ENCODE data around the gene ARSK. TPM values are rescaled to one million over a fixed set of nuclear protein-coding genes. Genes with fewer than 3 reads are reported as not detected.

ARSK gene
- total and polyA plus RNA-seq, 2 donors (not counting 1 experiment from before 2014, with no cell fraction given), result 3.7 to 5.1 TPM

- H2AFZ ChIP-seq (ENCODE audit: insufficient read depth, low read depth, low read length, poor library complexity, severe bottlenecking), result no peak overlapping the region
- Mint-ChIP-seq H3K27ac (no peak overlapping the region), H3K4me1 (peaks cover 18% of the 10 kb centered on the region), H3K9me3 (ENCODE audit: insufficient read depth) (no peaks in the 10 kb centered on the region), H3K4me3 (no peak overlapping the region), H3K27me3 (peaks cover 5% of the 10 kb centered on the region)
- TF ChIP-seq EZH2 (IDR thresholded peaks at IDR 0.05; ENCODE audit: borderline replicate concordance, insufficient read depth, low read depth, low read length, poor library complexity, severe bottlenecking), result no peak
- TF ChIP-seq, protein P1, sequence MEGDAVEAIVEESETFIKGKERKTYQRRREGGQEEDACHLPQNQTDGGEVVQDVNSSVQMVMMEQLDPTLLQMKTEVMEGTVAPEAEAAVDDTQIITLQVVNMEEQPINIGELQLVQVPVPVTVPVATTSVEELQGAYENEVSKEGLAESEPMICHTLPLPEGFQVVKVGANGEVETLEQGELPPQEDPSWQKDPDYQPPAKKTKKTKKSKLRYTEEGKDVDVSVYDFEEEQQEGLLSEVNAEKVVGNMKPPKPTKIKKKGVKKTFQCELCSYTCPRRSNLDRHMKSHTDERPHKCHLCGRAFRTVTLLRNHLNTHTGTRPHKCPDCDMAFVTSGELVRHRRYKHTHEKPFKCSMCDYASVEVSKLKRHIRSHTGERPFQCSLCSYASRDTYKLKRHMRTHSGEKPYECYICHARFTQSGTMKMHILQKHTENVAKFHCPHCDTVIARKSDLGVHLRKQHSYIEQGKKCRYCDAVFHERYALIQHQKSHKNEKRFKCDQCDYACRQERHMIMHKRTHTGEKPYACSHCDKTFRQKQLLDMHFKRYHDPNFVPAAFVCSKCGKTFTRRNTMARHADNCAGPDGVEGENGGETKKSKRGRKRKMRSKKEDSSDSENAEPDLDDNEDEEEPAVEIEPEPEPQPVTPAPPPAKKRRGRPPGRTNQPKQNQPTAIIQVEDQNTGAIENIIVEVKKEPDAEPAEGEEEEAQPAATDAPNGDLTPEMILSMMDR (IDR thresholded peaks at IDR 0.05), result no peak
- H3K27me3 ChIP-seq (replicated peaks in 1 of 4; ENCODE audit: control extremely low read depth in 1 of 4, control insufficient read depth in 3 of 4, insufficient read depth in 4 of 4, low read length in 3 of 4), result no peaks in the 10 kb centered on the region
- no peaks in the 10 kb centered on the region for H3K79me2 ChIP-seq (ENCODE audit: control insufficient read depth, insufficient read depth, low read length)
- no peaks in the 10 kb centered on the region for H4K20me1 ChIP-seq (ENCODE audit: control insufficient read depth, insufficient read depth, low read length, poor library complexity, severe bottlenecking)
- ATAC-seq (ENCODE audit: low read depth) (no peak), DNase-seq (no peak)
- H3K9ac ChIP-seq (ENCODE audit: low read length), result no peak overlapping the region
- intact Hi-C loops (cut with micrococcal nuclease), result loop anchor here (5.0 to 10.0 kb wide), 3 partner anchors 694 to 1542 kb away; partner anchors contain the start of gene RIOK2
- H3K4me1 ChIP-seq (ENCODE audit: control insufficient read depth in 2 of 2, insufficient read depth in 2 of 2, low read length in 2 of 2), result peaks cover 14 to 20% of the 10 kb centered on the region in 2 donors
- no peak overlapping the region for H3K4me2 ChIP-seq (replicated peaks; ENCODE audit: low read depth, low read length, poor library complexity, severe bottlenecking)
- no peaks in the 10 kb centered on the region for H3K36me3 ChIP-seq (replicated peaks in 1 of 2; ENCODE audit: control extremely low read depth in 1 of 2, control insufficient read depth in 1 of 2, extremely low read depth in 1 of 2, insufficient read depth in 2 of 2, low read length in 1 of 2)
- peaks cover 0 to 6% (median 0%) of the 10 kb centered on the region in 3 donors for H3K9me3 ChIP-seq (ENCODE audit: control extremely low read depth in 1 of 3, control insufficient read depth in 2 of 3, insufficient read depth in 1 of 3, low read length in 2 of 3)
- ChIA-PET CTCF (interaction anchor here (0.7 to 7.7 kb wide), 9 partner anchors 8 to 959 kb away, joined by 3 to 127 read pairs (median 13); no protein-coding TSS in a partner anchor), POLR2A (no interaction called here)
- 97% methylated on average over 6 of the region's 7 CpGs for whole genome bisulfite sequencing (ENCODE audit: insufficient coverage)
- no peak overlapping the region for H3K4me3 ChIP-seq (ENCODE audit: control extremely low read depth in 1 of 5, extremely low read depth in 1 of 5, insufficient read depth in 1 of 5, low read depth in 2 of 5, low read length in 4 of 5)
- no peak overlapping the region for H3K27ac ChIP-seq (ENCODE audit: low read length in 2 of 2)
Observed at GRCh38 chr5:95643152-95643551, 88.3 kb downstream of the ARSK start.

DNA sequence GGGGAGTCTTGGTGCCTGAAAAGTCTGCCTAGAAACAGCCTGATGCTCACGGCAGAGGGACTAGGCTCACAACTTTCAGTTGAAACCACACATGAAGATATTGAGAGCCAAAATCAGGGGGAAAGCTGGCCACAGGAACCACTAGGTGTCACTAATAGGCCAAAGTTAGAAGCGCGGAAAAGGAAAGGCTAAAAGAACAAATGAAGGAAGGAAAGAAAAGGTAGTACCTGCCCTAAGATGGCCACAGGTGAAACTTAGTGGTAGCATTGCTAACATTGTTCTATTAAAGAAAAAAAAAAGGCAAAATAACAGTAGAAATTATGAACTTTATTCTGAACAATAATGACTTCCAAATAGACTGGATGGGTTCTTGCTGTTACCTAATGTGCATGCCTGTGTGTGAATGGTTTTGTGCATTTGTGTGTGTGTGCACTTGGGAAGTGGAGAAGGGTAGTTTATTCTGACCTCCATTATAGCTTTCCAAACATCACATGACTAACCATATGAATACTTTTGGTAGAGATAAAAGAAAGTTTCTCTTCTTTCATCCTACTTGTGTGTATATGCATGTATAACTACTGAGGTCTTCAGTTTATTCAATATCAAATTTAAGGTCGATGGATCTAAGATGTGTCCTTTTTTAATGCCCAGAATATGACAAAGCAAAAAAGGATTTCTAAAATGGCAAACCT, 89.6 kb downstream of the ARSK start:
- Histone ChIP-seq H3K9ac (ENCODE audit: low read length) (no peak overlapping the region), H3K4me2 (replicated peaks; ENCODE audit: low read depth, low read length, poor library complexity, severe bottlenecking) (peak overlapping the region; percentile 19), H3K27ac (ENCODE audit: low read length in 2 of 2) (peak overlapping the region; percentile 9 to 48), H3K4me3 (ENCODE audit: control extremely low read depth in 1 of 5, extremely low read depth in 1 of 5, insufficient read depth in 1 of 5, low read depth in 2 of 5, low read length in 4 of 5) (no peak overlapping the region), H3K9me3 (ENCODE audit: control extremely low read depth in 1 of 3, control insufficient read depth in 2 of 3, insufficient read depth in 1 of 3, low read length in 2 of 3) (peaks cover 0 to 6% (median 0%) of the 10 kb centered on the region in 3 donors), H3K79me2 (ENCODE audit: control insufficient read depth, insufficient read depth, low read length) (no peaks in the 10 kb centered on the region), H4K20me1 (ENCODE audit: control insufficient read depth, insufficient read depth, low read length, poor library complexity, severe bottlenecking) (no peaks in the 10 kb centered on the region), H2AFZ (ENCODE audit: insufficient read depth, low read depth, low read length, poor library complexity, severe bottlenecking) (peak overlapping the region; percentile 61), H3K4me1 (ENCODE audit: control insufficient read depth in 2 of 2, insufficient read depth in 2 of 2, low read length in 2 of 2) (peaks cover 14 to 20% of the 10 kb centered on the region in 2 donors), H3K36me3 (replicated peaks in 1 of 2; ENCODE audit: control extremely low read depth in 1 of 2, control insufficient read depth in 1 of 2, extremely low read depth in 1 of 2, insufficient read depth in 2 of 2, low read length in 1 of 2) (no peaks in the 10 kb centered on the region), H3K27me3 (replicated peaks in 1 of 4; ENCODE audit: control extremely low read depth in 1 of 4, control insufficient read depth in 3 of 4, insufficient read depth in 4 of 4, low read length in 3 of 4) (no peaks in the 10 kb centered on the region)
- TF ChIP-seq, protein P1 (IDR thresholded peaks at IDR 0.05), result peak; percentile 82
- no peak for TF ChIP-seq EZH2 (IDR thresholded peaks at IDR 0.05; ENCODE audit: borderline replicate concordance, insufficient read depth, low read depth, low read length, poor library complexity, severe bottlenecking)
- WGBS (ENCODE audit: insufficient coverage), result 6% methylated on average over 2 of the region's 4 CpGs
- ChIA-PET POLR2A (interaction anchor here (0.6 kb wide), 1 partner anchor 139 kb away, joined by 3 read pairs; no protein-coding TSS in a partner anchor), CTCF (interaction anchor here (0.7 to 7.7 kb wide), 18 partner anchors 10 to 955 kb away, joined by 3 to 127 read pairs (median 4); no protein-coding TSS in a partner anchor)
- Mint-ChIP-seq H3K4me3 (no peak overlapping the region), H3K27ac (peak overlapping the region; percentile 0), H3K4me1 (peaks cover 18% of the 10 kb centered on the region), H3K27me3 (no peaks in the 10 kb centered on the region), H3K9me3 (ENCODE audit: insufficient read depth) (no peaks in the 10 kb centered on the region)
- no peak for ATAC-seq (ENCODE audit: low read depth)
- intact Hi-C loops (cut with micrococcal nuclease), result loop anchor here (1.0 to 10.0 kb wide), 8 partner anchors 20 to 1540 kb away; partner anchors contain the start of genes GLRX and RIOK2
- peak; percentile 73 for DNase-seq

All from B cell (primary cell).